GM19023 (cell line): ENCODE results near the gene PDIA2.
"Not testable (repeated sequence)": the region's sequence is repeated elsewhere in the genome, so short reads cannot be mapped to it uniquely, and the experiment has no call there.

ENCODE experiments used
- ATAC-seq: cut with Tn5 transposase; IDR thresholded peaks from one replicate; pipeline ENCODE4 v1.9.1; 2021; ENCODE audit warnings: mild to moderate bottlenecking, moderate library complexity; ENCODE audit not compliant: unreplicated experiment

Gene PDIA2

DNA sequence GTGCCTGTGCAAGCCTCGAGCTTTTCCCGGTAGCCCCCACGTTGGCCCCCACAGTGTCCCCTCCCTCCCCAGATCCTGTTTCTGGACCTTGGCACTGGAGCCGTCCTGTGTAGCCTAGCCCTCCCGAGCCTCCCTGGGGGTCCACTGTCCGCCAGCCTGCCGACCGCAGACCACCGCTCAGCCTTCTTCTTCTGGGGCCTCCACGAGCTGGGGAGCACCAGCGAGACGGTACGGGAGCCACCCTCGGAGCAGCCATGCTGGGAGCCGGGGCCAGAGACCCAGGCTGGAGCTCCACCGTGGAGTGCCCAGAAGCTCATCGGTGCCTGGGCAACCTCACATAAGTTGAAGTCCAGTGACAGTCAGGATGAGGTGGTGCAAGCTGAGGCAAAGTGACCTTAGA is 19.0 kb upstream of the PDIA2 start:
- ATAC-seq: no peak

- no peak for ATAC-seq
Observed at GRCh38 chr16:264440-264951, 18.5 kb upstream of the PDIA2 start.

GRCh38 chr16:265002-265529 is 17.9 kb upstream of the PDIA2 start:
- ATAC-seq: no peak

DNA sequence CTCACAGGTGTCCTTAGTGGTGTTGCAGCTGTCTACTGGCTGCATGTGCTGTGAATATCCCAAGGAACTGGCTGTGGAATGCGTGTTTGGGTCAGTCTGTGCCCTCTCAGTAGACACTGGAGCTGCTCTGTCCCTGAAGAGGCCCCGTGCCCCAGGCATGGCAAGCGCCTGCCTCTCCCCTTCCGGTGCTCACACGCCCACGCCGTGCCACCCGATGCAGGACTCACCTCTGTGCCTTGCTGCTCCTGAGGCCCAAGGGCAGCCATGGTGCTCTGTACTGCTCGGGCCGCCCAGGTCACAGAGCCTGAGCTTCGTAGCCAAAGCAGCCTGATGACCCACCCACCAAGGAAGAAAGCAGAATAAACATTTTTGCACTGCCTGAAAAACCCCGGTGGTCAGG is 17.3 kb upstream of the PDIA2 start:
- no peak for ATAC-seq

- no peak for ATAC-seq
Observed at GRCh38 chr16:266258-267164, 16.5 kb upstream of the PDIA2 start.

DNA sequence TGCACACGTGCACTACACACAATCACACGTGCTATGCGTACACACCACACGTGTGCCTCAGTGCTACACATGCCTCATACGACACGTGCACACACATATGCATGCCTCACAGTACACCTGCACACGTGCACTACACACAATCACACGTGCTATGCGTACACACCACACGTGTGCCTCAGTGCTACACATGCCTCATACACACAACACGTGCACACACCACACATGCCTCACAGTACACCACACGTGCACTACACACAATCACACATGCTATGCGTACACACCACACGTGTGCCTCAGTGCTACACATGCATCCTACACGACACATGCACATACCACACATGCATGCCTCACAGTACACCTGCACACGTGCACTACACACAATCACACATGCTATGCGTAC is 15.4 kb upstream of the PDIA2 start:
- not testable (repeated sequence) for ATAC-seq

- ATAC-seq: no peak
Observed at GRCh38 chr16:268141-269053, 14.6 kb upstream of the PDIA2 start.

GRCh38 chr16:269061-269796 is 13.7 kb upstream of the PDIA2 start:
- ATAC-seq: no peak

- ATAC-seq: no peak
Observed at GRCh38 chr16:270381-271255, 12.3 kb upstream of the PDIA2 start.

- no peak for ATAC-seq
Observed at GRCh38 chr16:272633-273546, 10.1 kb upstream of the PDIA2 start.

DNA sequence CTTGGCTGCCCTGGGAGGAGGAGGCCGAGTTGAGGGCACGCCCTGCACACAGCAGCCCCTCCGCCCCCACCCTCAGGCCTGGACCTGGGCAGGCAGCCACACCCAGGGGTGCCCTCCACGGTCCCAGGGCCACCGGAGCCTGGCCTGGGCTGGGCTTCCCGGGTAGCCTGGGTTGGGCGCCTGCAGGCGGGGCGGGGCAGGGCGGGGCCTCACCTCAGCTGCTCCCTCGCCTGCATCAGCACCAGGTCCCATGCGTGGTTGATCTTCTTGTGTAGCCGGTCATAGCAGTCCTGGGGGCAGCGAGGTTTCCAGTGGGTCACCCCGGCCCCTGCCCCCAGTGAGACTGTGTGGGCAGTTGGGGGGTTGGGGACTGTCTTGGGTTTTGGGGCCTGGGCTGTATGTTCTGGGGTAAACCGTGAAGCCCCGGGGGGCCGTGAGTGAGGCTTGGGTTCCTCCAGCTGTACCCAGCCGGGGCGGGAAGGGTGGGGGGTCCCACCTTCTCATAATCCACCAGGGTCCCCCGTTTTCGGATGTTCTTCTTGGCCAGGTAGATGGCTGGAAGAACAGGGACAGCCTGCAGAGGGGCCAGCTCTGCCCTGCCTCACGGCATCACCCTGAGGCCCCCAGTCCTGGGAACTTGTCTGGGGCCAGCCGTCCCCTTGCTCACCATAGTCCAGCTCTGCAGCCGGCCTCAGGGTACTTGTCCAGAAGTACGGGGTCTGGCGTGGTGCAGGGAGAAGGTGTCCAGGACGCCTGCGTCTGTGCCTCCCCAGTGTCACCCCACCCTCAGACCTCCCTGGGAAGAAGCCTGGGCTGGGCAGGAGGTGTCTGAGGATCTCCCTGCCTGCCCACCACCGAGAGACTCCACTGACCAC is 9.2 kb upstream of the PDIA2 start:
- no peak for ATAC-seq

GRCh38 chr16:275041-275641 is 7.8 kb upstream of the PDIA2 start:
- ATAC-seq: no peak

- ATAC-seq: no peak
Observed at GRCh38 chr16:275786-276232, 7.2 kb upstream of the PDIA2 start, which contains the start of gene RGS11. RGS11 (minus strand) TSS chr16:275944; CDS start chr16:275911, 33 bp downstream.

DNA sequence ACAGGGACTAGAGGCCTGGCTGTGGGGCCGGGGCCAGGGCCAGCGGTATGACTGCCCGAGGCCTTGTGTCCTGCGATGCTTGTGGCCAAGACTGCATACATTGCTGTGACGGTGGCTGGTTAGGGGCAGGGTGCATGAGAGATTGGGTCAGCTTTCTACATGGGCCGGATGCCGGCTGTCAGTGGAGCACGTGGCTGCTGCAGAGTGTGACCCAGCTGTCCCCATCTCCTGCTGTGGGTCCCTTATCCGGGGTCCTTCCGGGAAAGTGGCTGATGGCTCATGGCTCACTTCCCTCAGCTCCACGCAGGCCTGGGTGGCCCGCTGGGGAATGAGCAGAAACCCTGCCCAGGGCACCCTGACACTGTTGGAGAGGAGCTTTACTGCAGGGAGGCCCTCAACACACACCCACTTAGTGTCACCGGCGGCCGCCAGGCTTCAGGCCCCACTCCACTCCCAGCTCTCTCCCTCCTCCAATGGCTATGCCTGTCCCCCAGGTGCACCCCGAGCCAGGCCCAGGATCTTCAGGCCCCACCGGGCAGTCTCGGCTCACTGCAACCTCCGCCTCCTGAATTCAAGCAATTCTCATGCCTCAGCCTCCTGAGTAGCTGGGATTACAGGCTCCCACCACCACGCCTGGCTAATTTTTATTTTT is 6.4 kb upstream of the PDIA2 start:
- ATAC-seq: no peak

GRCh38 chr16:278863-279366 is 4.0 kb upstream of the PDIA2 start:
- ATAC-seq: no peak

DNA sequence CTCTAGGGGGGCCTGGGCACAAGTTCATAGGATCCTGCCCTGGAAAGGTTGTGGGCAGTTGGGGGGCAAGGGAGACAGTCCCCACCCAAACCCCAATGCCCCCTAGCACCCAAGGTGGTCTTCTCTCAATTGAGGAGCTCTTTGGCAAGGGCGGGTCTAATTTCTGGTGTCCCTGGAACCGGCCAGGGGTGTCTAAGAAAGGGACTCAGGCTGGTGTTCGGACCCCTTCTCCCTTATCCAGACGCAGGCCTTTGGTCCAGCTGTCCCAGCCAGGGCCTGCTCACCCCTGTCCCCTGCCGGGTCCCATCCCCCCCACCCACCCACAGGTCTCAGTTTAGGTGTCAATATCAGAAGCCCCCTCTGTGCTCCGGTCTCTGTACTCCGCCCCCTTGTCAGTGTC is 3.4 kb upstream of the PDIA2 start:
- no peak for ATAC-seq
